SHP77 (cell line): ENCODE measurements around the gene TRAPPC10.

Experiments
- DNase-seq, 2 experiments: peaks; one replicate each; lab custom pipeline; 2025; lab: John Stamatoyannopoulos, UW

The TRAPPC10 gene

DNA sequence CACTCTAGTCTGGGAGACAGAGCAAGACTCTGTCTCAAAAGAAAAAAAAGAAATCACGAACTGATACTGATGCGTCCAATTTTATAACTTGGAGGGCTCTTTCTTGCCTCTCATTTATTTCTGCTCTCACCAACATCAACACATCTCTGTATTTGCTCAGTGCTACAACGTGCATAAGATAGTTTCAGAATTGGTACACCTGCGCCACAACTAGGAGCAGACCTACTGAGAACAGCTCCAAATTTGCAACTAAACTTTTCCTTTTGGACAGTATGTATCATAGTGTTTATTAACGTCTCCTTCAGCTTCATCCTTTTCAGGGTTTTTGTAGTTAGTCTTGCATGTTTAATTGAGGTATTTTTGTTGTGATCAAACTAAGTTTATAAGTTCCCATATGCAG lies 27.7 kb downstream of the TRAPPC10 start:
- DNase-seq, result no peak

DNA sequence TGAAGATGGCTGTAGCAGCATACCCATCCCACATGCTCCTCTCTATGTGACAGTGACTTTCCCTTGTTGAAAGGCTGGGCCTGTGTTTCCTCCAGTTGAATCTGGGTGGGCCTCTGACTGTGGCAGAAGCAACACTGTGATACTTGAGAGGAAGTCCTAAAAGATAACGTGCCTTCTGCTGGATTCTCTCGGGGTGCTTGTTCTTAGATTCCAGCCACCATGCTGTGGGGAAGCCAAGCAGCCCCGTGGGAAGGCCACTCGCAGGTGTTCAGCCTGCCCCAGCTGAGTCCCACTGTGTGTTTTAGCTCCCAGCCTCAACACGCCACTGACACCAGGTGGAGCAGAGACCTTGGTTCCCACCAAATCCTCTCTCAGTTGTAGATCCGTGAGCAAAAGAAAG lies 31.5 kb downstream of the TRAPPC10 start:
- no peak for DNase-seq

DNA sequence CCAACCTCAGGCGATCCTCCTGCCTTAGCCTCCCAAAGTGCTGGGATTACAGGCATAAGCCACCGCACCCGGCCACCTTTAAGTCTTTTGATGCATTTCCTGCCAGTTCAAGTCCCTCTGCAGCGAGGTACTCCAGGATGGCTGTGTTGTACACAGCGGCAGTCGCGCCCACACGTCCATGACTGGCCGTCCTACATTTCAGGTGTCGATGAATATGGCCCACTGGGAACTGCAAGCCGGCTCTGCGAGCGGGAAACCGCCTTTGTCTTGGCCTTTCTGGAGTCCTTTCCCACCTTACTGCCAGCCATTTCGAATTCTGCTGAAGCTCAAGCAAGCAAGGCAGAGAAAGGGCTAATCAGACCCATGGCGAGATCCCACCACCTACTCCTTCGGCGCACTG lies 34.6 kb downstream of the TRAPPC10 start:
- no peak for DNase-seq

DNA sequence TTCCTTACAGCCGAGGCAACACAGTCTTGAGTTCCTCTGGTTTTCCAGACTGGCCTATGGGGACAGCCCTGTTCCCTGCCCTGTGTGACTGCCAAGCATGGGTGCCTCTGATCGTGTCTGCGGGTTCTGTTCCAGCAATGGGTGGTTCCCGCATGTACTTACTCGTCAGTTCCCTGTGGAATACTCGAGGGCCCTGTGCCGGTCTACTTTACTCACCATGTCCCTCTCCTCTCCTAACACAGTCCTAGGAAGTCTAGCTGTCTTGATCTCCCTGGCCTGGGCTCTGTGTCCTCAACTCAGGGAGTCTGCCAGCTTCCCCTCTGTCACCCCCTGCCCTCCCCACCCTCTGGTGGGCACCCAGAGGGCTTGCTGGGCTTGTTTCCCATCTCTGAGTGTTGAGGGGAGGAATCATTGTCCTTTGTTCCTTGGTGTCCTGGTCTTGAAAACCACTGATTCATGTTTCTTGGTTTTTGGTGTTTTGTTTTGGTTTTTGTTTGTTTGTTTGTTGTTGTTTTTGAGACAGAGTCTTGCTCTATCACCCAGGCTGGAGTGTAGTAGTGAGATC lies 36.0 kb downstream of the TRAPPC10 start:
- no peak for DNase-seq

DNA sequence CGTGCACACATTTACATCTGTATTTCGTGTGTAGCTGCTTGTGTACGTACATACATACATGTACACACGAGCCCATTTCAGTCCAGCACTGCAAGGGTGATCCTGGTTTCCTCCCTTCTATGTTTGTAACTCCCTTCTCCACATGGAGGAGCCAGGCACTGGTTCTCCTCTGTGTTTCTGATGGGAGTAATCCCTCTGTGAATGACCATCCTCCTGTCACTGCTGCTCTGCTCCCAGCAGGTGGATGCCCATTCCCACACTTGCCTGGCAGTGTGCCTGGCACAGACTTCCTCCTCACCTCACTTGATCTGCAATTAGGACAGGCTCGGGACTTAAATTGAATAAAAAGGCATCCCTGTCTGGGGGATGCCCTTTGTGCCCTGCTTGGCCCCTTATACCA lies 37.1 kb downstream of the TRAPPC10 start:
- no peak for DNase-seq

DNA sequence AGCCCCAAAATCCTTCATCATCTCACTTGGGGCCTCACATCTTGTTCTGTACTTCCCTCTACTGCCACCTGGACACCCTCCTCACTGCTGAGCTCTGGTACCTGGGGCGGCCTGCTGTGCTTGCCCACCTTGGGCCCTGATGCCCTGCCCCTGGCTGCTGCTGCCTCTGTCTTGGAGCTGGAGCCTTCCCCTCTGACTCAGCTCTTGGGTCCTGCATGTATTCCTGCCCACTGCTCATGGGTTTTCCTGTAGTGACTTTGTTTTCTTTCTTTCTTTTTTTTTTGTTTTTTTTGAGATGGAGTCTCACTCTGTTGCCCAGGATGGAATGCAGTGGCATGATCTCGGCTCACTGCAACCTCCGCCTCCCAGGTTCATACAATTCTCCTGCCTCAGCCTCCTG lies 37.5 kb downstream of the TRAPPC10 start:
- DNase-seq, result no peak

DNA sequence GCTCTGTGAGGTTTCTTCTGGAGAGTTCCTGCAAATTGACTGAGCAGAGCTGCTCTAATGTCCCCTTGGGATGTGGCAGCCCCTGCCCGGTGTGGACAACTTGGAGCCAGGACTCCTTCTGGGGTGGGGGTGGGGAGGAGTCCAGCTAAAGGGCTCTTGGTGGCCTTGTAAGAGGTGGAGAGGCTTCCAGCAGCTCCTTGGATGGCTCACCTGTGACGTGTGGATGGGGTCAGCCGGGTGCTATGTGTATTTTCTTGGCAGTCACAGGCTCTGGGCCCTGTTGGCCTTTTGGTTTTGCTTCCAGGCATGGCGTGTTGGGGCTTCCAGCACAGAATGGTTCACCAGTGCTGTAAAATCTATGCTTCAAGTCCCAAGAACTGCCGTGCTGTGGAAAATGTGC lies 38.2 kb downstream of the TRAPPC10 start:
- no peak for DNase-seq

DNA sequence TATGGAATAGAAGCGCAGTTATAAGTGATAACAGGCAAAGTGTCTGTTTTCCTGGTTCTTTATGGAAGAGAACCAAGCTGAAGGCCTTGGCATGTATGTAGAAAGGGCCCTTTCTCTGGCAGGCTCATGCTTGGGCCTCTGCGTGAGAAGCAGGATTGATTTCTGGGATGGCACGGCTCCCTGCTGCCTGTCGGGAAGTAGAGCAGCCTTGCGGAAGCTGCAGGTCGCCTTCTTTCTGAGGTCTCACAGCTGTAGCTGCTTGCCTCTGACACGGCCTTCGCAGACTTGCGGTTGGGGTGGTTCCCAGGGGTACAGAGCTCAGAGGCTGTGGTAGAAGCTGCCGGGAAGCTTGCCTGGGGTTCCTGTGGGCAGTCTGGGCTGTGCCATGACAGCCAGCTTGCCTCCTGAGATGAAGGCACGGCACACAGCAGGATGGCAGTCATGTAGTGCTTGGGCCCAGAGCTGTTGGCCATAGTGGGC lies 39.4 kb downstream of the TRAPPC10 start:
- DNase-seq, result no peak

DNA sequence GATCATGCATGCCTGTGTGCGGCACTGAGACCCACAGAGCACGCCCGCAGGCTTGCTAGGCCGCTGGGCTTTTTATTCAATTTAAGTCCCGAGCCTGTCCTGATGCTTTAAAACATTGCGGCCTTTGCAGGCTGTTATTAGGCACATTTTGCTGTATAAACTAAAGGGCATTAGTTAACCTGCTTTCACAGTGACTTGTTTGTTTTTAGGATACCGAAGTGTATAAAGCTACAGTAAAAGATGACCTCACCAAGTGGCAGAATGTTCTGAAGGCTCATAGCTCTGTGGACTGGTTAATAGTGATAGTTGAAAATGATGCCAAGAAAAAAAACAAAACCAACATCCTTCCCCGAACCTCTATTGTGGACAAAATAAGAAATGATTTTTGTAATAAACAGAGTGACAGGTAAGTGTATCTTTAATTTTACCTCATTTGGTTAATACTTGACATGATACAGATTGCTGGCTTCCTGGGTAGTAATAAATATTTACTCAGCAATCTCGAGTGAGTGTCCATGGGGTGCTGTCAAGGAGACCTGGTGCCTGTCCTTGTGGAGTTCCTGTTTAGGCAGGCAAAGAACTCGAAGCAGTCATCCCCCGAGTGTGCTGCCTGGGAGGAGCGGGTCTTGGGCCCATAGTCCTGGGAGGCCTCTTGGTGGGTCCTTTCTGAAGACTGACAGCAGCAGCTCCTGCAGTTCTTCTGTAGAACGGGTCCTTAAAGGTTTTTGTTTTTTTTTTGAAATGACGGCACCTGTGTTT lies 40.1 kb downstream of the TRAPPC10 start:
- no peak for DNase-seq

DNA sequence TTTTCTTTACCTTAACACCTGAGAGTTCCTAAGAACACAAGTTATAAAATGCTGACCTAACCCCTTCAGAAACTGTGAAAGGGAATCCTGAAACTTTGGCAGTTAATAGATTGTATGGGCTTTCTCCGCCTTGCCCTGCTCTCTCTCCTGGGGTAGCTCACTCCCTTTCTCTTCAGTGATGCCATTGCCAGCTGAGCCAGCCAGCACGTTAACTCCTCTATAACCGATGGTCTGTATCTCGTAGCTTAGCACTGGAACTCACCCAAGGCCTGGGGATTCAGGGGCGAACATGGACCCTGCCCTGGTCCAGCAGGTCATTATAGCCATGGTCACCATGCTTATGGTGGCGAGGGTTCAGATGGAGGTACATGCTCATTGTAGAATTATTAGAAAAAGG lies 40.7 kb downstream of the TRAPPC10 start:
- DNase-seq, result no peak

DNA sequence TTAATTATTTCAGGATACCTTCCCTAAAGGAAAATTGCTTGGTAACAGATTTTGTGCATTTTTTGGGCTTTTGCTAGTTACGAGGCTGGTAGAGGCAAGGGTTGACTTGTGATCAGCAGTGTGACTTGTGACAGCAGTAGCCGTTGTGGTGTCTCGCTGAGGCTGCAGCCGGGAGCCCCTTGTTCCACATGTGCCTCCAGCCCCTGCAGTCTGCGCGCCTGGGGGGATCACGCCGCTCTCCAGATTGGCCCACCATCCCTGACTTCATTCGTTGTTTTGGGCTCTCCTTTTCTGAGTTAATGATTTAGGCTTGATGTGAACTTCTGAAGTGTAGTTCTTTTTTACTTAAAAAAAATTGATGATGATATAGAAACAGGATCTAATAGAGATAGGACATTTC lies 41.5 kb downstream of the TRAPPC10 start:
- no peak for DNase-seq

DNA sequence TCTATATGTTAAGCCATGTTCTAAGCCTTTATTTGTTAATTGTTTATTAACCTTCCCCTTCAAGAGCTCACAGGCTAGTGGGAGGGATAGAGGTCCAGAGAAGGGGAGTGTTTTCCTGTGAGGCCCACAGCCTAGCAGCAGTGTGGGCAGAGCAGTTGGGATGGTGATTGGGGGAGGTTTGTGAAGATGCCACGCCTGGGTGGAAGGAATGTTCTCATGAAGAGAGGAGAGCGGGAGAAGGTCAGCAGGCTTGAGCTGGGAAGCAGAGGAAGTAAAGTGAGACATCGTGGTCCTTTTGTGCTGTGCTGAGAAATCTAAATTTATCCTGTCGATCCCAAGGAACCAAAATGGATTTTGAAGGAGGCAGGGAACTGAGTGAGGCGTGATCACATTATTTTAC lies 42.6 kb downstream of the TRAPPC10 start:
- DNase-seq, result no peak

DNA sequence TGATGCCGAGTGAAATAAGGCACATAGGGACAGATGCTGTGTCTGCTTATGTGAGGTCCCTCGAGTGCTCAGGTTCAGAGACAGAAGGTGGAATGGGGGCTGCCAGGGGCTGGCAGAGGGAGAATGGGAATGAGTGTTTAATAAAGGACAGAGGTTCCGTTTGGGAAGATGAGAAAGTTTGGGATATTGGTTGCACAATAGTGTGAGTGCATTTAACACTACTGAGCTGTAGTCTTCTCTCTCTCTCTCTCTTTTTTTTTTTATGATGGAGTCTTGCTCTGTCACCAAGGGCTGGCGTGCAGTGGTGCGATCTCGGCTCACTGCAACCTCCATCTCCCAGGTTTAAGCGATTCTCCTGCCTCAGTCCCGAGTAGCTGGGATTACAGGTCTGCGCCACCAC lies 44.9 kb downstream of the TRAPPC10 start:
- no peak for DNase-seq

DNA sequence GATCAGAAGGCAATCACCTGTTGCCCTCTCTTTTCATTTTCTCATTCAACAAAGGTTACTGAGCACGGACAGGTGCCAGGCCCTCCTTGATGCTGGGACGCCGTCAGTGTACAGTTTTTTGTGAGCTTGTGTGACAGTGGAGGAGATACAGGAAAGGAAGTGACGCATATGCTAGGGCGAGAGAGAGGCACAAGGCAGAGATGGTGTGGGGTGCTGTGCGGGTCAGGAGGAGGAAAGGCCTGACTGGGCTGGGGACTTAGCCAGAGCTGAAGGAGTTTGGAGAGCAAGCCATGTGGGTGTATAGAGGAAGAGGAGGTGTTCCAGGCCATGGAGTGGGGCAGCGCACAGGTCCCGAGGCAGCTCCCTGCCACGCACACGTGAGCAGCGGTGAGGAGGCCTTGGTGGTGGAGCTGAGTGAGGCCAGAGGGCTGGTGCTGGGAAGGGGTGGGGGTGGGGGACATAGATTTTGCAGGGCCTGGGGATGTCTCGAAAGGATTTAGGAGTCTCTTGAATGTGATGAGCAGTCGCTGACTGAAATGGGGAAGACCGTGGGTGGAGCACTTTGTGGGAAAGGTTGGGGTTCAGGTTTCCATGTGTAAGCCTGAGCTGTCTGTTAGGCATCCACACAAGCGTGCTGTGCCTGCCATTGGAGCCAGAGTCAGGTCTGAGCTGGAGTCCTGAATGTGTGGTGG lies 46.0 kb downstream of the TRAPPC10 start:
- DNase-seq, result no peak

DNA sequence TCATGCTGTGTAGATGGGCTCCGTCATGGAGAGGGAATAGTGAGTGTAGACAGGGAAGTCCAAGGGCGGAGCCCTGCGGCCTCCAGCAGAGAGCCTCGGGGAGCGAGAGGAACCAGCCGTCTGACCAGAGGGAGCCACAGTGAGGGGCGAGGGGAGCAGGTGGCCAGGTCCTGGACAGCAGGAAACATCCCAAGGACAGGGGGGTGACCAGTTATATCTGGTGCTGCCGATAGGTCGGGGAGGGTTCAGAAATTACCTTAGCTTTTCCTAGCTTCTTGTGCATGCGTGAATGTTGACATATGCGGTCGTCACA lies 46.5 kb downstream of the TRAPPC10 start:
- DNase-seq, result no peak

DNA sequence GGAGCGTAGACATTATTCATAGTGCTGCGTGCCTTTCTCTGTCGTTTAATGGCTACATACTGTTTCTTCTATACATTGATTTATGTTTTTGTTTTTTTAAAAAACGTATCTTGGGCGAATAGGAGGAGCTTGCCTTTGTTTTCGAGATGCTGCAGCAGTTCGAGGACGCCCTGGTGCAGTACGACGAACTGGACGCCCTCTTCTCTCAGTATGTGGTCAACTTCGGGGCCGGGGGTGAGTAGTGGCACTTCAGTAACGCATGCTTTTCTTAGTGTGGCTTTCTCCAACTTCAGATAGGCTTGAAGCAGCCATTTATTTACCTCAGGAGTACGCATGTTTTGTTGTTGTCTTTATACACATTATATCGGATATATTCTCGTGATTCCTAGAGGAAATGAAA lies 46.9 kb downstream of the TRAPPC10 start:
- no peak for DNase-seq

DNA sequence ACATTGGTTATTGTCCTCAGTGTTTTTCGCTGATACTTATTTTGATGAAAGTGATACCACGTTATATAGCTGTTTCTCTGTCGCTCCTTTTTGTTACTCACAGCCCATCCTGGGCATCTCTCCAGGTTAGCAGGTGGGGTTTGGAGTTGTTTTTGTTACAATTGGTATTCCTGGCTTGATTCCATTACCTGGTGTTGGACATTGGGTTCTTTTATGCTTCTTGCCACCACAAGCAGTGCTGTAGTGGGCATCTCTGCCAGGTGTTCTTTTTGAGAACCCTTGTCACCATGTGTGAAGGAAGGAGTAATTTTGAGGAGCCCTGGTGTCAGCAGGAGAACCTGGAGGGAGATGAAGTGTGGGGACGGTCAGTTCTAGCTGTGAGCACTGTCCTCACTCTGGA lies 47.6 kb downstream of the TRAPPC10 start:
- DNase-seq, result no peak

DNA sequence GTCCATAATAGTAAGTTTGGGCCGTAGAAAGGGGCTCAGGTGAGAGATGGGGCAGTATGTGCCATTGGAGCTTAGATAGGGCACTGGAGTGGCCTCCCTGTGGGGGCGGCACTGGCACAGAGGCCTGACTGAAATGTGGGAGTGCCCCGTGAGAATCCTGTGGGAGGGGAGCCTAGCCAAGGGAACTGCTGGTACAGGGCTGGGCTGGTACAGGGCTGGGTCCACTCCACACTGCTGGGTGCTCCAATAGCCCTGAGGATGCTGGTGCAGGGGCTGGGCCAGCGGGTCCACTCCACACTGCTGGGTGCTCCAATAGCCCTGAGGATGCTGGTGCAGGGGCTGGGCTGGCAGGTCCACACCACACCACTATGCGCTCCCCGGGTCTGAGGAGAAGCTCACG lies 50.3 kb downstream of the TRAPPC10 start:
- no peak for DNase-seq

DNA sequence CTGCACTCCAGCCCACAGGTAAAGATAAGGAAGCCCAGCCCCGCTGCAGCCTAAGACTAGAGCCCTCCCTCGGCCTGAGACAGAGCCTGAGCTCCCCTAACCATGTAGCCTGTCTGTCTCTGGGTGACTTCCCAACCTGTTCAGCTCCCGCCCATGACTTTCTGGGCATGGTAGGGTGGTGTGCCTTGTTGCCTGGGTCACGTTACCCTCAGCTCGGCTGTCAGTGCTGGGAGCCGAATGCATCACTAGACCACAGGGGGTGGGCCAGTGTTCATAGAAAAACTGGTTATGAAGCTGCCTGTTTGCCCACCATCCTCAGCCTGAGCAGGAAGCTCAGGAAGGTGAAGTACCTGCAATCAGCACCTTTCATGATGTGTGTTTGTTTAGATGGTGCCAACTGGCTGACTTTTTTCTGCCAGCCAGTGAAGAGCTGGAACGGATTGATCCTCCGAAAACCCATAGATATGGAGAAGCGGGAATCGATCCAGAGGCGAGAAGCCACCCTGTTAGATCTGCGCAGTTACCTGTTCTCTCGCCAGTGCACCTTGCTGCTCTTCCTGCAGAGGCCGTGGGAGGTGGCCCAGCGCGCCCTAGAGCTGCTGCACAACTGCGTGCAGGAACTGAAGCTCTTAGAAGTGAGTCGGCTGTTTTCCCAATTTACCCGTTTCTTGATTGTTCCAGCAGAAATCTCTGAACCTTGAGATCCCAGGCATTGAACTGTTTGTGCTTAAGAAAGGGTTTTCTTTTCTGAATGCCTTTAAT lies 51.2 kb downstream of the TRAPPC10 start:
- DNase-seq, result no peak

DNA sequence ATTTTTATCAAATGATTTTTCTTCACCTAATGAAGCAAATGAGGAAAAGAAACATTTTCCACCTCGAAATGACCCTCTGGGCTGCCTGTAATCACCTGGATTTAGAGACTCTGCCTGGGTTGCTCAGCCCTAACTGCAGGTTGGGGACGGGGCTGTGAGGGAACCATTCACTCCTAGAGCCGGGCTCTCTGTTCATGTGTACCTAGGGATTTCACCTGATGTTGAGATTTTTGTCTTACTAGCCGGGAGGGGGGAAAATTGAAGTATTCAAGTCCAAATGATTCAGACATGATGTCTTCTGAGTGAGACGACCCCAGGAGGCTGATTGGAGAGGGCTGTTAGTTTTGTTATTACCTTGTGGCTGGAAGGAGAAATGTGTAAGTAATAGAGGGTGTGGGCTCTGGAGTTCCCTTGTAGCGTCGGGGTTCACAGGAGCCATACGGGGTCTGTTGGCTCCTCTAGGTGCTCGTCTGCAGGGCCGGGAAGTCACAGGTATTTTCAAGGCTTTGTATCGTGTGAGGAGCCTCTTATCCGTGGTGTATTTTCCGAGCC lies 52.8 kb downstream of the TRAPPC10 start:
- DNase-seq, result no peak

DNA sequence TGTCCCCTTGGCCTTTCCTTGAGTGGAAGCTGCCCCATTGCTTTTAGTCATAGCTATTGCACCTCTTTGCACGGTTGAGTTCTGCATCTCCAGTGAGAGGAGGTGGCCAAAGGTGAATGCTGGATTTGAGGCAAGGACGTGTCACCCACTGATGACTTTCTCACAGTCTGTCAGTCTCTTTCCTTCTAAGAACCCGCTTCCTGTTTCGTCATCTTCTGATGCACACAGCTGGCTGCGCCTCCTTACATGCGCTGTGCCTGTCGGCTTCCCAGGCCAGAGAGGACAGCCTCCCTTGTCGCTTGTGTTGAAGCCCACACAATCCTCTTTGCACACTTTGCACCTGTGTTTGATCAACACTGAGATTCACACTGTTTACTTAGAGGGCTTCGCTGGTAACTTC lies 53.3 kb downstream of the TRAPPC10 start:
- DNase-seq, result no peak

DNA sequence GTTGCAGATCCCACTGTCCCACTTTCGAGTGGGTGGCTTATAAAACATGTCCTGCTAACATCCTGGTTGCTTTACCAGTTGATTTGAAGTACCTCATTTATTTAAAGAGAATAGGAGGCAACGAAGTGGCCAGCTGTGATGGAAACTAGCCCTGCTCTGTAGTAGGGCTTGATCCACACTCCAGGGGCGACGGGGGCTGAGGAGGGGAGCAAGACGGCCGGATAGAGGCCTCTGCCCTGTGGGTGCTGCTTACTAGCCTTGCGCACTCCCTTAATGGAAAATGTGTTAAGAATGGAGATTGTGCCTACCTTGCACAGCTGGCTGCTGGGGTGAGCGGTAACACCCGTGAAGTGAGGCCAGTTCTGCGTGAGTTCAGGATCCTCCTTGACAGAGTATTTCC lies 54.0 kb downstream of the TRAPPC10 start:
- no peak for DNase-seq
